HFF-Myc (cell line): Measurements from ENCODE around the gene COL4A6.
A peak's percentile ranks its signal among the peaks of the same experiment; 100 is the strongest.

Experiments used
- DNase-seq: peaks from one replicate; pipeline ENCODE4 v3.0.0-alpha.2; 2011; ENCODE audit warnings: low read depth; ENCODE audit errors: extremely low read depth
- H3K4me3 ChIP-seq: replicated peaks from 2 replicates; pipeline ENCODE4 v1.5.1; 2011; ENCODE audit warnings: low read depth, mild to moderate bottlenecking, control low read depth, low read length
- CTCF ChIP-seq: IDR thresholded peaks from 2 replicates; pipeline ENCODE4 v1.5.1; 2012; ENCODE audit warnings: mild to moderate bottlenecking, low read depth, low read length, control low read depth; ENCODE audit errors: missing control alignments

The COL4A6 gene

GRCh38 chrX:108211301-108211700 lies 226.9 kb downstream of the COL4A6 start:
- DNase-seq, result no peak
- no peak overlapping the region for H3K4me3 ChIP-seq
- TF ChIP-seq CTCF, result no peak

DNA sequence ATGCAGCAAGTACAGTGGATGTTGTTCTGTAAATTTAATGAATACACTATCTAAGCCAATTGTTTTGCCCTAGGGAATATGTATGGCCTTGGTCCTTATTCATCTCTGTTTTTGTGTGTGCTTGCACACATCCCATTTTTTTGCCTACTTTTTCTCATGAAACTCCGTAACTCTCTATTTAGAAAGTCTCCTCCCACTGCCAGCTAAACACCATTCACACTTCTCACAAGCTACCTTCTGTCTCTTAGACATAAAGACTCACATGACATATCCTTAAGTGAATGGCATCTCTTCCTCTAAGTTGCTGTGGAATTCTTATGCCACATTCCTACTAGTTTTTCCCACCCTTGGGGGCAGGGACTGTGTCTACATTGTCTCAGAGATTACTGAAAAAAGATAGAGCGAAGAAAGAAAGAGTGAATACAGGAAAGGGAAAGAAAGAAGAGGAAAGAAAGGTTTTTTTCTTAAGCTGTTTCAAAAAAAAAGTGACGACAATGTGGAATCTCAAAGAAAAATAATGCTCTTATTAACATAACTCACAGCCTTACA lies 229.1 kb downstream of the COL4A6 start:
- no peak for TF ChIP-seq CTCF
- DNase-seq, result no peak
- H3K4me3 ChIP-seq, result no peak overlapping the region

DNA sequence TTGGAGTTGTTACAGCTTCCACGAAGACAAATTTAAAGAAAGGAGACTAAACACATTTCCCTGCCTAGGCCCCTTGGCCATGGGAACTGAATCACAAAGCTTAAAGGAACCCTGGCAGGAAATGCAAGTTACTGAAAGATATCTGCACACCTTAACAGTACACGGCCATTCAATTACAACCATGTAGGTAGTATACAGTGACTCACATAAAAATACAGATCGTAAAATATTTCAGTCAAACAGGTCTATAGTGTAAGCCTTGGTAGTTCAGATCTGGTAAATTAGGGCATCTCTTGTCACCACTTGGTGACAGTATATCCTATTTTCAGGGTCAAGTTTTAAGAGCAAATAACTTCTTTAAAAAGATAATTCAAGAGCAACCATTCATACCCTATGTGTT lies 234.7 kb downstream of the COL4A6 start:
- no peak for TF ChIP-seq CTCF
- no peak for DNase-seq
- H3K4me3 ChIP-seq, result no peak overlapping the region

GRCh38 chrX:108199691-108200090 lies 238.5 kb downstream of the COL4A6 start:
- no peak for DNase-seq
- peak; percentile 56 for TF ChIP-seq CTCF
- H3K4me3 ChIP-seq, result no peak overlapping the region

DNA sequence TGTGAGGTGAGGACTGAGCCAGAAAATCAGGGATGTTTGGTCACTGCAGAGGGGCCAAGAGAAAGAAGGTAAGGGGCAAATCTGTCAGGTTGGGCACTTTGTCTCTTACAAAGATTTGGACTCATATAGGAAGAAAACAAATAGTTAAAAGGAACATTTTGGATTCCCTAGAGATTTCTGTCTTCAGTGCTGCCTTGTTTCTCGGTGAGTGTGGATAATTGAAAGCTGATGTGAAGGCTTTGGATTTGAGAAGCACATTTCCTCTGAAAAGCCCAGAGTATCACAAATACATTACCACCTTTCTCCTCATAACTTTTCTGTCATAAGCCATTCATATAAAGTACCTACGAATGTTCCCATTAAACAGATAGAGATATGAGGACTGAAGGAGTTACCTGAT lies 239.2 kb downstream of the COL4A6 start:
- DNase-seq, result no peak
- H3K4me3 ChIP-seq, result no peak overlapping the region
- TF ChIP-seq CTCF, result no peak

- no peak overlapping the region for H3K4me3 ChIP-seq
- no peak for TF ChIP-seq CTCF
- no peak for DNase-seq
Observed at GRCh38 chrX:108198420-108198819, 239.8 kb downstream of the COL4A6 start.

- H3K4me3 ChIP-seq, result no peak overlapping the region
- no peak for TF ChIP-seq CTCF
- peak; percentile 56 for DNase-seq
Observed at GRCh38 chrX:108186811-108187210, 251.4 kb downstream of the COL4A6 start.
